PFSK-1 (cell line): Measurements from ENCODE around the gene SLC39A1.

ENCODE experiments used
- FOXP2 ChIP-seq: optimal IDR thresholded peaks from 2 replicates; pipeline ENCODE3; 2011; ENCODE audit warnings: borderline replicate concordance, control low read depth, inconsistent platforms; ENCODE audit not compliant: insufficient read depth; ENCODE audit errors: extremely low read length, extremely low read depth
- POLR2AphosphoS5 ChIP-seq: IDR thresholded peaks from 2 replicates; pipeline ENCODE4 v1.6.1; 2012; ENCODE audit warnings: low read depth, mild to moderate bottlenecking, control low read depth, low read length, moderate library complexity
- SIN3A ChIP-seq: IDR thresholded peaks from 2 replicates; pipeline ENCODE4 v1.6.1; 2012; ENCODE audit warnings: mild to moderate bottlenecking, low read length, moderate library complexity, borderline replicate concordance; ENCODE audit not compliant: insufficient read depth
- TAF1 ChIP-seq: IDR thresholded peaks from 2 replicates; pipeline ENCODE4 v1.6.1; 2012; ENCODE audit warnings: low read length, control low read depth, borderline replicate concordance; ENCODE audit not compliant: insufficient read depth

DNA sequence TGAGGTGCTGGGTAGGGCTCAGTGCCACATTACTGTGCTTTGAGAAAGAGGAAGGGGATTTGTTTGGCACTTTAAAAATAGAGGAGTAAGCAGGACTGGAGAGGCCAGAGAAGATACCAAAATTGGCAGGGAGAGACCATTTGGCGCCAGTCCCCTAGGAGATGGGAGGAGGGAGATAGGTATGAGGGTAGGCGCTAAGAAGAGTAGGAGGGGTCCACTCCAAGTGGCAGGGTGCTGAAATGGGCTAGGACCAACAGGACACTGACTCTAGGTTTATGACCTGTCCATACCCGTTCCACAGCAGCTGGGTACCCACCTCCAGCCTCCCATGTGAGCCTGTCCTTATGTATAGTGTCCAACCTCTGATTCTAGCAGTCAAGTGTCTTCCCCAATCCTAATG is 3.9 kb downstream of the SLC39A1 start:
- TF ChIP-seq TAF1 (no peak), POLR2AphosphoS5 (no peak), SIN3A (no peak), FOXP2 (no peak)
